Breast epithelium (tissue), 4 donors: ENCODE measurements around the gene AP1AR. TPM values are rescaled to one million over a fixed set of nuclear protein-coding genes. Genes with fewer than 3 reads are reported as not detected.
"Not testable (repeated sequence)": the region's sequence is repeated elsewhere in the genome, so short reads cannot be mapped to it uniquely, and the experiment has no call there.

Experiments
- DNase-seq, 2 donors: peaks; one replicate each; pipeline ENCODE4 v3.0.0-alpha.2; 2019; ENCODE audit warnings: low spot score in 2 of 2
- H3K27ac ChIP-seq, 2 donors: fragments of 200-600 bp; sonication (generic) in 1 of 2; one replicate each; pipeline ENCODE4 v1.5.1; 2016 to 2019; ENCODE audit warnings: mild to moderate bottlenecking in 1 of 2
- H3K27me3 ChIP-seq, 2 donors: fragments of 200-600 bp; sonication (generic) in 1 of 2; one replicate each; pipeline versions ENCODE4 v1.5.1 to v1.6.0; 2017 to 2019; ENCODE audit warnings: control low read depth in 1 of 2, mild to moderate bottlenecking in 1 of 2
- H3K36me3 ChIP-seq: fragments of 200-600 bp; one replicate; pipeline ENCODE4 v1.5.1; 2019
- H3K4me1 ChIP-seq, 2 donors: fragments of 200-600 bp; sonication (generic); one replicate each; pipeline ENCODE4 v1.5.1; 2016 to 2019; ENCODE audit warnings: control low read depth in 1 of 2
- H3K4me3 ChIP-seq, 3 donors: fragments of 200-600 bp; sonication (generic); 1 replicate in 2 of 3; 2 replicates in 1 of 3; pipeline ENCODE4 v1.5.1; 2016 to 2019; ENCODE audit warnings: mild to moderate bottlenecking in 3 of 3, moderate library complexity in 2 of 3
- H3K9me3 ChIP-seq, 2 donors: fragments of 200-600 bp; sonication (generic) in 1 of 2; one replicate each; pipeline ENCODE4 v1.5.1; 2016 to 2019; ENCODE audit warnings: control low read depth in 1 of 2
- CTCF ChIP-seq, 3 donors: fragments of 450-650 bp; IDR thresholded peaks; one replicate each; pipeline ENCODE4 v1.5.1; 2016 to 2017; ENCODE audit warnings: antibody characterized with exemption in 3 of 3, mild to moderate bottlenecking in 3 of 3, moderate library complexity in 3 of 3
- POLR2A ChIP-seq: fragments of 450-650 bp; IDR thresholded peaks from one replicate; pipeline ENCODE4 v1.6.1; 2016; ENCODE audit warnings: antibody characterized with exemption, mild to moderate bottlenecking, moderate library complexity
- POLR2AphosphoS5 ChIP-seq, 3 donors: sonication (generic); formaldehyde crosslinking; IDR thresholded peaks; one replicate each; pipeline ENCODE4 v1.6.1; 2017; ENCODE audit warnings: antibody characterized with exemption in 3 of 3
- intact Hi-C: fragments of 100-400 bp; cut with DNase I; formaldehyde crosslinking; loops from one replicate; pipeline ENCODE4 v1.15.1; 2023; ENCODE audit warnings: low total_unique reads
- total RNA-seq, 3 donors: library from RNA; depleted of rRNA; stranded (reverse); fragments of >200 nt; gene quantifications; one replicate each; pipeline ENCODE4 v1.1.0, GENCODE V29; 2016

The AP1AR gene
- total RNA-seq, 3 donors from 2014 or later, result 20.2 to 36.1 (median 23.6) TPM

DNA sequence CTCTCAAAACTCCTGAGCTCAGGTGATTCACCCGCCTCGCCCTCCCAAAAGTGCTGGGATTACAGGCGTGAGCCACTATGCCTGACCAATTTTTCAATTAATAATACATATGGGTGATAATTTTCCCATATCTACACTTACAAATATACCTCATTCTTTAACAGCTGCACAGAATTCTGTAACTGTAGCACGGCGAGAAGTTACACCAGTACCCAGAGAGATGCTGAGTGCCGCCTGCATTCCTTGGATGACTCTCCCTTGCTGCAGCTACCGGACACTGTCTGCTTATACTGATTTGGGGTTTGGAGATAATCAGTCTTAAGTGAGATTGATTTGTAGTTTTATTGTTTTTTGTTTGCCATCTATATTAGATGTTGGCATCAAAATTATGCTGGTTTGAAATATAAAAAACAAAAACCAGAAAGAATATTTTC lies 48.3 kb downstream of the AP1AR start:
- H3K27me3 ChIP-seq, result no peaks in the 10 kb centered on the region
- H3K4me3 ChIP-seq, result peak overlapping the region in 2 of 3 donors; percentile 26 to 36
- peak overlapping the region in 1 of 2 donors; percentile 29 for H3K27ac ChIP-seq
- H3K9me3 ChIP-seq, result no peaks in the 10 kb centered on the region
- DNase-seq, result no peak
- peaks cover 0 to 10% of the 10 kb centered on the region in 2 donors for H3K4me1 ChIP-seq
- TF ChIP-seq POLR2A (no peak), POLR2AphosphoS5 (IDR thresholded peaks at IDR 0.05) (no peak), CTCF (IDR thresholded peaks at IDR 0.05) (no peak)
- no peaks in the 10 kb centered on the region for H3K36me3 ChIP-seq
- intact Hi-C loops, result no loop called here

DNA sequence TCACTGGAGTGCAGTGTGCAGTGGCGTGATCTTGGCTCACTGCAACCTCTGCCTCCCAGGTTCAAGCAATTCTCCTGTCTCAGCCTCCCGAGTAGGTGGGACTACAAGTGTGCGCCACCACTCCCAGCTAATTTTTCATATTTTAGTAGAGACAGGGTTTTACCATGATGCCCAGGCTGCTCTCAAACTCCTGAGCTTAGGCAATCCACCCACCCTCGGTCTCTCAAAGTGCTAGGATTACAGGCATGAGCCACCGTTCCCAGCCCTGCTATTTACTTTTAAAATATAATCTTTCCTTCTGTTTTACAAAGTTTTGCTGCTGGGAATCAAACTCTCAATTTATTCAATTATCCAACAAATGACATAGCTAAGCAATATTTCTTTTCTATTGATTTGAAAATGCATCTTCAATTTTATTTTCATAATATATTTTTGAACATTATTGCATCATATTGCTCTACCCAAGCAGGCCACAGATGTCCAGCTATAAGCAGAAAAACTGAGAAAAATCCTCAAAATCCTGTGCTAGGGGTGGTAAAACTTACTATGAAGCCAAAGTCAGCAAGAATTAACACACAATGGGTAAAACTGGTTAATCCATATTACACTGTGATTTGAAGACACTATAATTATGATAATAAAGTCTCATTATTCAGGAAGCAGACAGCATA lies 48.9 kb downstream of the AP1AR start:
- intact Hi-C loops, result no loop called here
- peaks cover 0 to 10% of the 10 kb centered on the region in 2 donors for H3K4me1 ChIP-seq
- TF ChIP-seq POLR2AphosphoS5 (IDR thresholded peaks at IDR 0.05), result no peak
- no peaks in the 10 kb centered on the region for H3K9me3 ChIP-seq
- H3K36me3 ChIP-seq, result no peaks in the 10 kb centered on the region
- no peak overlapping the region for H3K27ac ChIP-seq
- H3K27me3 ChIP-seq, result no peaks in the 10 kb centered on the region
- no peak for DNase-seq
- H3K4me3 ChIP-seq, result no peak overlapping the region

DNA sequence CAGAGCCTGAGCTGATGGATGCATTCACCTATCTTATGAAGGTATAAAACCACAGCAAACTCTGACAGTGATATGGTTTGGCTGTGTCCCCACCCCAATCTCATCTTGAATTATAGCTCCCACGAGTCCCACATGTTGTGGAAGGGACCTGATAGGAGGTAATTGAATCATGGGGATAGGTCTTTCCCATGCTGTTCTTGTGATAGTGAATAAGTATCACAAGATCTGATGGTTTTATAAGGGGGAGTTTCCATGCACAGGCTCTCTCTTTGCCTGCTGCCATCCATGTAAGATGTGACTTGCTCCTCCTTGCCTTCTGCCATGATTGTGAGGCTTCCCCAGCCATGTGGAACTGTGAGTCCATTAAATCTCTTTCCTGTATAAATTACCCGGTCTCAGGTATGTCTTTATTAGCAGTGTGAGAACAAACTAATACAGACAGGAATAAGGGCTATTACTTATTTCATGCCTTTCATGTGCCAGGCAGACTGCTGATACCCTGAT lies 50.4 kb downstream of the AP1AR start:
- H3K27ac ChIP-seq, H3K4me3 ChIP-seq, H3K4me1 ChIP-seq, DNase-seq, intact Hi-C loops, H3K27me3 ChIP-seq, H3K9me3 ChIP-seq, H3K36me3 ChIP-seq: not testable (repeated sequence)

- Histone ChIP-seq H3K27me3 (no peaks in the 10 kb centered on the region), H3K4me1 (peaks cover 0 to 3% of the 10 kb centered on the region in 2 donors), H3K27ac (peak overlapping the region; percentile 17 to 43), H3K36me3 (no peaks in the 10 kb centered on the region), H3K9me3 (no peaks in the 10 kb centered on the region), H3K4me3 (peak overlapping the region in 2 of 3 donors; percentile 6 to 78)
- DNase-seq, result no peak
- intact Hi-C loops, result no loop called here
- TF ChIP-seq CTCF (IDR thresholded peaks at IDR 0.05) (no peak), POLR2A (no peak), POLR2AphosphoS5 (IDR thresholded peaks at IDR 0.05) (no peak)
These were observed 51.5 kb downstream of the AP1AR start for GRCh38 chr4:112282860-112283667.

GRCh38 chr4:112284166-112284565 lies 52.6 kb downstream of the AP1AR start:
- intact Hi-C loops, result no loop called here
- no peak for TF ChIP-seq POLR2AphosphoS5 (IDR thresholded peaks at IDR 0.05)
- no peak for TF ChIP-seq CTCF (IDR thresholded peaks at IDR 0.05)
- no peak for TF ChIP-seq POLR2A
- no peak for DNase-seq
- Histone ChIP-seq H3K4me3 (peak overlapping the region; percentile 78 to 92 (median 80)), H3K27me3 (no peaks in the 10 kb centered on the region), H3K9me3 (no peaks in the 10 kb centered on the region), H3K36me3 (no peaks in the 10 kb centered on the region), H3K27ac (peak overlapping the region; percentile 90 to 94), H3K4me1 (no peaks in the 10 kb centered on the region)
